Measurements from ENCODE around the gene TGFBR2. TPM values are rescaled to one million over a fixed set of nuclear protein-coding genes. Genes with fewer than 3 reads are reported as not detected.

Gene TGFBR2
- total RNA-seq, 1 experiment from 2014 or later = 48.2 TPM

DNA sequence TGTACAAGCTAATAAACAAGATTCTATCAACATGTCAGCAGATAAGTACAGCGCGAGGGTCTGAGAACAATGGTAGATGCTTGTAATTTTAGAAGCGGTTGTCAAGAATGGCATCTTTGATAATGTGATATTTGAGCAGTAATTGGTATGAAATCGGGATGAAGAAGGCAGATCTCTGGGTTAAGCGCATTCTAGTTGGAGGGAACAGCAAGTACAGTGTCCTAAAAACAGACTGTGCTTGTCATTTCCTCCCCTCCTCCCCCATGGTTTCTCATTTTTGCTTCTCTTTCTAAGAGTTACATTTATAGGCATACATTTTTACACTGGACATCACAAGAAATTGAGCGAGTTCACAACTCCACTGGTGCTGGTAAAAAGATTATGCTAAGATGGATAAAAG lies 23.3 kb downstream of the TGFBR2 start:
- Histone ChIP-seq H3K9ac (ENCODE audit: low read length) (no peak overlapping the region), H3K9me3 (ENCODE audit: low read length) (no peaks in the 10 kb centered on the region), H3K36me3 (ENCODE audit: low read depth, low read length) (peaks cover 64% of the 10 kb centered on the region), H3F3A (ENCODE audit: low read length, unreplicated experiment) (no peaks in the 10 kb centered on the region), H2AFZ (ENCODE audit: low read length) (no peak overlapping the region), H3K27me3 (ENCODE audit: low read length) (no peaks in the 10 kb centered on the region), H3K4me3 (ENCODE audit: low read length) (no peak overlapping the region), H4K20me1 (ENCODE audit: low read length) (peaks cover 12% of the 10 kb centered on the region), H3K9me2 (replicated peaks; ENCODE audit: low read length) (no peaks in the 10 kb centered on the region), H3K27ac (ENCODE audit: low read length) (no peak overlapping the region), H3K79me2 (ENCODE audit: low read length) (peaks cover 97% of the 10 kb centered on the region), H3K4me2 (ENCODE audit: low read length) (no peak overlapping the region), H3K4me1 (ENCODE audit: insufficient read depth, low read length) (peaks cover 49% of the 10 kb centered on the region)
- POLR2A ChIA-PET (ENCODE audit: unreplicated experiment) = interaction anchor here (0.5 kb wide), 1 partner anchor 52 kb away, joined by 3 read pairs; no protein-coding TSS in a partner anchor
- CTCF ChIA-PET = interaction anchor here (0.6 kb wide), 1 partner anchor 118 kb away, joined by 3 read pairs; no protein-coding TSS in a partner anchor
- TF ChIP-seq, protein P1, sequence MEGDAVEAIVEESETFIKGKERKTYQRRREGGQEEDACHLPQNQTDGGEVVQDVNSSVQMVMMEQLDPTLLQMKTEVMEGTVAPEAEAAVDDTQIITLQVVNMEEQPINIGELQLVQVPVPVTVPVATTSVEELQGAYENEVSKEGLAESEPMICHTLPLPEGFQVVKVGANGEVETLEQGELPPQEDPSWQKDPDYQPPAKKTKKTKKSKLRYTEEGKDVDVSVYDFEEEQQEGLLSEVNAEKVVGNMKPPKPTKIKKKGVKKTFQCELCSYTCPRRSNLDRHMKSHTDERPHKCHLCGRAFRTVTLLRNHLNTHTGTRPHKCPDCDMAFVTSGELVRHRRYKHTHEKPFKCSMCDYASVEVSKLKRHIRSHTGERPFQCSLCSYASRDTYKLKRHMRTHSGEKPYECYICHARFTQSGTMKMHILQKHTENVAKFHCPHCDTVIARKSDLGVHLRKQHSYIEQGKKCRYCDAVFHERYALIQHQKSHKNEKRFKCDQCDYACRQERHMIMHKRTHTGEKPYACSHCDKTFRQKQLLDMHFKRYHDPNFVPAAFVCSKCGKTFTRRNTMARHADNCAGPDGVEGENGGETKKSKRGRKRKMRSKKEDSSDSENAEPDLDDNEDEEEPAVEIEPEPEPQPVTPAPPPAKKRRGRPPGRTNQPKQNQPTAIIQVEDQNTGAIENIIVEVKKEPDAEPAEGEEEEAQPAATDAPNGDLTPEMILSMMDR (conservative IDR thresholded peaks at IDR 0.05; ENCODE audit: low read depth, low read length) = no peak
- TF ChIP-seq EZH2 (IDR thresholded peaks at IDR 0.05; ENCODE audit: low read length, unreplicated experiment) (no peak), EZH2phosphoT487 (IDR thresholded peaks at IDR 0.05; ENCODE audit: borderline replicate concordance, low read length) (no peak)
- no TSS peak for BruUV-seq (replicated peaks)
- intact Hi-C loops (cut with micrococcal nuclease) = no loop called here
- ATAC-seq = no peak
- no peak for DNase-seq

DNA sequence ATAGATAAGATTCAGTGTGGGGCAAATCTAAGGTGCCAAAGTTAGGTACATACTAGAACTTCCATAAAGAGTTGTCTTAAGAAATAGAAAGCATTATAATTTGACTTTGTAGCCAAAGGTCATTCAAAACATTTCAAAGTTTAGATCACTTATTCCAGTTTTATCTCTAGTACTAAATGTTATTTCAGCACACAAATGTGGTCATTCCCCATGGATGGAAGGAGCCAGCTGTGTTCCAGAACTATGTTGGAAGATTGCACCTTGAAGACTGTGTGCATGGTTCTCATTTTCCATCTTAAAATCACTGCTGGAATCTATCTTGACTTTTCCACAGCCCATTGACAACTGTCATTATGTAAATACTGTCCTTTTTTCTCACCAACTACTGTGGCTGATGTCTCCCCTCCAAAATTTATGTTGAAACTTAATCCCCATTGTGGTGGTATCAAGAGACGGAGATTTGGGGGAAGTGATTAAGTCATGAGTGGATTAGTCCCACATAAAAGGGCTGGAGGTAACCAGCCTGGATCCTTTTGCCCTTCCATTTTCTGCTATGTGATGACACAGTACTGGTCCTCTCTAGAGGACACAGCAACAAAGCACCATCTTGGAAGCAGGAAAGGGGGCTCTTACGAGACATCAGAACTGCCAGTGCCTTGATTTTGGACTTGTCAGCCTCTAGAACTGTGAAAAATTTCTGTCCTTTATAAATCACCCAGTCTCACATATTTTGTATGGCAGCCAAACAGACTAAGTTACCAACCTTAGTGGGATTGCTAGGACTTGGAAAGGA lies 24.0 kb downstream of the TGFBR2 start:
- no peak overlapping the region for H2AFZ ChIP-seq (ENCODE audit: low read length)
- H3K9me2 ChIP-seq (replicated peaks; ENCODE audit: low read length) = no peaks in the 10 kb centered on the region
- H3K9me3 ChIP-seq (ENCODE audit: low read length) = no peaks in the 10 kb centered on the region
- ChIA-PET CTCF (no interaction called here), POLR2A (ENCODE audit: unreplicated experiment) (no interaction called here)
- intact Hi-C loops (cut with micrococcal nuclease) = no loop called here
- H3K4me1 ChIP-seq (ENCODE audit: insufficient read depth, low read length) = peaks cover 43% of the 10 kb centered on the region
- no peaks in the 10 kb centered on the region for H3K27me3 ChIP-seq (ENCODE audit: low read length)
- H3K36me3 ChIP-seq (ENCODE audit: low read depth, low read length) = peaks cover 70% of the 10 kb centered on the region
- DNase-seq (no peak), ATAC-seq (no peak)
- TF ChIP-seq EZH2phosphoT487 (IDR thresholded peaks at IDR 0.05; ENCODE audit: borderline replicate concordance, low read length) = no peak
- TF ChIP-seq, protein P1 (conservative IDR thresholded peaks at IDR 0.05; ENCODE audit: low read depth, low read length) = no peak
- TF ChIP-seq EZH2 (IDR thresholded peaks at IDR 0.05; ENCODE audit: low read length, unreplicated experiment) = no peak
- H3K4me3 ChIP-seq (ENCODE audit: low read length) = no peak overlapping the region
- H3K4me2 ChIP-seq (ENCODE audit: low read length) = no peak overlapping the region
- peaks cover 12% of the 10 kb centered on the region for H4K20me1 ChIP-seq (ENCODE audit: low read length)
- no TSS peak for BruUV-seq (replicated peaks)
- no peak overlapping the region for H3K9ac ChIP-seq (ENCODE audit: low read length)
- no peaks in the 10 kb centered on the region for H3F3A ChIP-seq (ENCODE audit: low read length, unreplicated experiment)
- no peak overlapping the region for H3K27ac ChIP-seq (ENCODE audit: low read length)
- peaks cover 97% of the 10 kb centered on the region for H3K79me2 ChIP-seq (ENCODE audit: low read length)

All from PC-3 (cell line).